ENCODE results near the gene CCDC91. TPM values are rescaled to one million over a fixed set of nuclear protein-coding genes. Genes with fewer than 3 reads are reported as not detected.

Gene CCDC91
- total RNA-seq, 1 donor from 2014 or later: 51.3 TPM

DNA sequence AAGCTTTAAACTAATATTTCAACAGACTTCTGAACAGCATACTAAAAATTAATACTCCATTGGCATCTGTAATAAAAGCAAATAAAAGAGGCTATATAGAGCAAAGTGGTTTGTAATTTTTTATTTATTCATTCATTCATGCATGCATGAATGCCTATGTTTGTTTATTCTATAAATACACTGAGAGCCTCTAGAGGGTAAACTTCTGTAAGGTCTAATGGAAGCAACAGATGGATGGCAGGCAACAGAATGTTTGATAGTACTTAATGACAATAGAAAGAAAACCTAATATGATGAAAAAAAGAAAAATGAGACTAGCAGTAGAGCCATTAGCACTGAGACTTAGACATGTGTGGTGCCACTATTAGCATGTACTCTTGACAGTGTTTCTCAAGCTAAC, 253.1 kb downstream of the CCDC91 start:
- no peak overlapping the region for H3K4me3 Mint-ChIP-seq (ENCODE audit: low read depth)
- no peak overlapping the region for H3K27ac Mint-ChIP-seq
- H3K27me3 Mint-ChIP-seq: no peaks in the 10 kb centered on the region
- H3K4me1 Mint-ChIP-seq (ENCODE audit: low read depth): peaks cover 5% of the 10 kb centered on the region
- H3K36me3 Mint-ChIP-seq (ENCODE audit: insufficient read depth): no peaks in the 10 kb centered on the region
- no peak for TF ChIP-seq CTCF (IDR thresholded peaks at IDR 0.05; ENCODE audit: unreplicated experiment)
- no peak for DNase-seq (ENCODE audit: low spot score, unreplicated experiment)
- peaks cover 3% of the 10 kb centered on the region for H3K9me3 Mint-ChIP-seq (ENCODE audit: low read depth)

DNA sequence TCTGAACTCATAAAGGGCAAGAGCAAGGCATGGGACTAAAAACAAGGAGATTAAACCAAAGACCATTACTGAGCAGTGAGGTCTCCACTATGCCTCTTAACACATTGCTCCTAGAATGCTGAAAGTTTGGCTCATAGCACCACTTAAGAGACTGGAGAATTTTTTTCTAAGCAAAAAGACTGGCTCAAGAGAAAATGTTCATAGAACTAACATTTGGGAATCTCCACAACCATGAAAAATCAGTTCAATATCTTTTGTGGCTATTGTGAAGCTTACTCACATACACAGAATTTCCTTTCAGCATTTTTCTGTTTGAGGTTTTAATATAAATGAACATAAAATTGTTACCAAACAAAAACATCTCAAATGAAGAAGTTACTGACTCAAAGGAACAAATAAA, 255.8 kb downstream of the CCDC91 start:
- TF ChIP-seq CTCF (IDR thresholded peaks at IDR 0.05; ENCODE audit: unreplicated experiment): no peak
- peaks cover 3% of the 10 kb centered on the region for H3K9me3 Mint-ChIP-seq (ENCODE audit: low read depth)
- H3K27me3 Mint-ChIP-seq: no peaks in the 10 kb centered on the region
- no peaks in the 10 kb centered on the region for H3K36me3 Mint-ChIP-seq (ENCODE audit: insufficient read depth)
- H3K4me3 Mint-ChIP-seq (ENCODE audit: low read depth): no peak overlapping the region
- no peak for DNase-seq (ENCODE audit: low spot score, unreplicated experiment)
- no peaks in the 10 kb centered on the region for H3K4me1 Mint-ChIP-seq (ENCODE audit: low read depth)
- H3K27ac Mint-ChIP-seq: no peak overlapping the region

- H3K27me3 Mint-ChIP-seq: no peaks in the 10 kb centered on the region
- peaks cover 4% of the 10 kb centered on the region for H3K4me1 Mint-ChIP-seq (ENCODE audit: low read depth)
- H3K4me3 Mint-ChIP-seq (ENCODE audit: low read depth): no peak overlapping the region
- no peak for TF ChIP-seq CTCF (IDR thresholded peaks at IDR 0.05; ENCODE audit: unreplicated experiment)
- no peak overlapping the region for H3K27ac Mint-ChIP-seq
- H3K9me3 Mint-ChIP-seq (ENCODE audit: low read depth): peaks cover 2% of the 10 kb centered on the region
- DNase-seq (ENCODE audit: low spot score, unreplicated experiment): no peak
- H3K36me3 Mint-ChIP-seq (ENCODE audit: insufficient read depth): peaks cover 13% of the 10 kb centered on the region
Observed at GRCh38 chr12:28453686-28454085, 263.4 kb downstream of the CCDC91 start.

DNA sequence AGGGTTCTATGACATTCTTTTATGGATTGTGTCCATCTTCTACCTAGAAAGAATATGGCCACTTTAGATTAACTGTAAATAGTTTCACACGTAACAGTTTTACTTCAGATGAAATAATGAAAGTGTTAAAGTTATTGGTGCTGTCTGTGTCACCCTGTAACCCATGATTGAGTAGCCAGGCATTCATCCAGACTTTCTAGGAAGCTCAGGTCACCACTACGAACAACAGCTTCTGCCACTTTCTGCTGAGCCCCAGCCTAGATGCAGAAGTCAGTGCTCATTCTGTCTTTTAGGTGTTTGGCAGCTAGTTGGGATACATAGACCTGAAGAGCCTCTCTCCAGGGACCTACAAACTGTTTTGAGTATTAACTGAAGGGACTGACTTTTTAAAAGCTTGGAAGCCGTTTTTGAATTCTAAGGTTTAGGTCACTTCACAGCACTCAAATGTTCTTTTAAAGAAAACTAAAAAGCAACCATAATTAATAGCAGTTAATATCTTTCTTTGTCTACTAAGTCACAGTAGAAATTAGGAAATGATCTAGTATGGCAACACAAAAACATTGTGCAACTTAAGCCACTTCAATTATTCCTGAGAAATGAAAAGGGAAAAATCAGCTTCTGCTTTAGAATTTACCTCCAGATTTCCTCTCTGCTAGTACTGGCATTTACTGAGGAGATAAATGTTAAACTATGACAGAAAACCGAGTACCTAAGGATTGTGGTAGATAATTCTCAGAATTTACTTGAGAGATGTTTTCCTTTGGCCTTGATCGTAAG, 266.9 kb downstream of the CCDC91 start:
- no peak for TF ChIP-seq CTCF (IDR thresholded peaks at IDR 0.05; ENCODE audit: unreplicated experiment)
- no peak overlapping the region for H3K27ac Mint-ChIP-seq
- H3K4me3 Mint-ChIP-seq (ENCODE audit: low read depth): no peak overlapping the region
- H3K9me3 Mint-ChIP-seq (ENCODE audit: low read depth): peaks cover 5% of the 10 kb centered on the region
- H3K36me3 Mint-ChIP-seq (ENCODE audit: insufficient read depth): peaks cover 19% of the 10 kb centered on the region
- DNase-seq (ENCODE audit: low spot score, unreplicated experiment): no peak
- H3K4me1 Mint-ChIP-seq (ENCODE audit: low read depth): peaks cover 12% of the 10 kb centered on the region
- no peaks in the 10 kb centered on the region for H3K27me3 Mint-ChIP-seq

DNA sequence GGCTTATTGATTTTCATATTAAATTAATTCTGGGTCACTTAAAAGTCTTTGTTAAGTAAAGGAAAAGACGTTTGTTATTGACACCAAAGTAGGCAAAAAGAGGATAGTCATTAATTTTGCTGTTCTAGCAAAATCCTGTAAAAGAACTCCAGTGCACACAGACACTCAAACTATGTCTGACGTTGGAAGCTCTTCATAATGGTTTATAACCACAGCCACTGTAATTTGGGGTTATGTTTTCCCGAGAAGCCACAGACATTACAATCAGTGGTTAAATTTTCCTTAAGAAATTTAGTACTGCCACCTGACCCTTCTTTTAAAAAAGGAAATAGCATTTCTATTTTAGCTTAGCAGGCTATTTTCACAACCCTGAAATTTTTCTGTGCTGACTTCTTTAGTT, 267.5 kb downstream of the CCDC91 start:
- no peak for TF ChIP-seq CTCF (IDR thresholded peaks at IDR 0.05; ENCODE audit: unreplicated experiment)
- DNase-seq (ENCODE audit: low spot score, unreplicated experiment): no peak
- H3K9me3 Mint-ChIP-seq (ENCODE audit: low read depth): peaks cover 5% of the 10 kb centered on the region
- H3K27ac Mint-ChIP-seq: no peak overlapping the region
- no peaks in the 10 kb centered on the region for H3K27me3 Mint-ChIP-seq
- H3K36me3 Mint-ChIP-seq (ENCODE audit: insufficient read depth): peaks cover 17% of the 10 kb centered on the region
- H3K4me3 Mint-ChIP-seq (ENCODE audit: low read depth): no peak overlapping the region
- peaks cover 12% of the 10 kb centered on the region for H3K4me1 Mint-ChIP-seq (ENCODE audit: low read depth)

Measured in progenitor cell of endocrine pancreas (in vitro differentiated cells).